Occipital lobe (tissue), 2 donors: ENCODE measurements around the gene SSBP3. TPM values are rescaled to one million over a fixed set of nuclear protein-coding genes. Genes with fewer than 3 reads are reported as not detected.

ENCODE experiments used
- DNase-seq: peaks from one replicate; lab custom pipeline; 2025; lab: John Stamatoyannopoulos, UW
- total RNA-seq: library from RNA; depleted of rRNA; stranded (reverse); fragments of >200 nt; gene quantifications from one replicate; pipeline ENCODE4 v1.2.3, GENCODE V29; 2014

The SSBP3 gene
- total RNA-seq, 1 donor from 2014 or later = 46.8 TPM

DNA sequence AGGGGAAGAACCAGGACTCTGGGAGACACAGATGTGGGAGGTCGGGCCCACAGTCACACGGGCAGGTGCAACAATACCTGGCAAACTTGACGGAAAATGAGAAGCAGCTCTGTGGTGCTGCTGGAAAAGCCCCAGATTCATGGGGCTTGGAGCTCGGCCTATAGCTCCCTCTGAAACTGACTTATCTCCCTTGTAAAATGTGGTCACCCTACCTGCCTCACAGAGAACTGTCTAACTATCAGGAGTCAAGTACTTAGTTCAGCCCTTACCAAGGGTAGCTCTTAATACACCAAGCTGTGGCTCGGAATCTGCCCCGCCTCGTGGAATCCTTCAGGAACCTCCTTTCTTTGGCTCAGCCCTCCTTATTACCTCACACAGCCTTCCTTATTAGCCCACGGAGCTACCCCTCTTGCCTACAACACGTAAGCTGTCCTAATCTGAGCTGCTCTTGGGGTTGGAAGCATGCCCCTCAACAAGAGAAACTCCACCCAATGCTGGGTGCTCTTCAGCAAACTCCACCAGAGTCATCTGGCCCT is 137.4 kb downstream of the SSBP3 start:
- DNase-seq = no peak

DNA sequence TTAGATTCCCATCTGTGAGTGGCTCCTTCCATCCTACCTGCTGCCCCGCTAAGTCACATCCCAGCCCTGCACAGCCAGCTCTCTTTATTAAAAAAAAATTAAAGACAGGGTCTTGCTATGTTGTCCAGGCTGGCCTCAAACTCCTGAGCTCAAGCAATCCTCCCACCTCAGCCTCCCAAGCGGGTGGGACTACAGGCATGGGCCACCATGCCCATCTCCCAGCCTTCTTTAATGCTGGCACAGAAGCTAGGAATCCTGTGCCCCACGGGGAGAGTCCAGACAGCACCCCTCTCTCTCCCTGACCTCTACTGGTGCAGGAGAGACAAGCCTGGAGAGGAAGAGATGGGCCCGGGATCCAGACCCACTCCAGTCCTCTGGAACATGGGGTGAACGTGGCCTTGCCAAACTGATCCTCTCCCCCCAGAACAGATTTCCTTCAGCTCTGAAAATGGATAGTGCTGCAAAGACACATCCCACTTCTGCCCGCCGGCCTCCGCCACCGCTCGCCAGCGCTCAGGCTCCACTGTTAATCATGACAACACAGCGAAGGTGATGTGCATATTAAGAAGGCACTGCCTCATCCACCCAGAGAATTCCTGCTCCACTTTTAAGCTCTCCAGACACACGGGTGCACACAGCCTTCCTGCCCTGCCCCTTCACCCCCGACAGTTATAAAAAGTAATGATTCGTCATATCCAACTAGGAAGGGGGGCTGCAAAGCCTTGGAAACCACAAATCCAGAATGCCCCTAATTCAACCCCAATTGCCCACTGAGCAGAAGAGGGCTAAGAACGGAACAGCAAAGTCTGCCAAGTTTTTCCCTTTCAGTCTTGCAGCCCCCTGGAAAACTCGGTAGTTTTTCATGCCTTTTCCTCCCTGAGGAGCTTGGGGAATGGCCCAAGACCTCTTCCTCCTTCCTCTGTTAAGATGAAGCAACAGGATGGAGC is 138.1 kb downstream of the SSBP3 start:
- no peak for DNase-seq

DNA sequence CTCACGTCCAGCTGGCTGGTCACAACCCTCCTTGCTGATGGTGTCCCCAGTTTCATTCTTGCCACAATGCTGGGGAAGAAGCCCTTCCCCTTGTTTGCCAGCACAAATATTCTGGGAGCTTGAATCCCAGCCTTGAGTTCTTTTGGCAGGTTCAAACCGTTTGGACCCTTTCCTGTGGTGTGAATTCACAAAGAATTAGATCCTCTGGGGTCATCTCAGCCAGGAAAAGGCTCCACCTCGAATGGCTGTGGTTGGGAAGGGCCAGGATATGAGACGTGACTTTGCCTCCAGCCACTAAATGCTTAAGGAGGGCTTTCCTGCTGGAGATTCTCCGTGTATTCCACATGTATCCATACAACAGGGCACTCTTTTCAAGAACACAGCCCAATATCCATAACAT is 139.3 kb downstream of the SSBP3 start:
- no peak for DNase-seq

- DNase-seq = no peak
These were observed 140.0 kb downstream of the SSBP3 start for GRCh38 chr1:54266195-54266594.

DNA sequence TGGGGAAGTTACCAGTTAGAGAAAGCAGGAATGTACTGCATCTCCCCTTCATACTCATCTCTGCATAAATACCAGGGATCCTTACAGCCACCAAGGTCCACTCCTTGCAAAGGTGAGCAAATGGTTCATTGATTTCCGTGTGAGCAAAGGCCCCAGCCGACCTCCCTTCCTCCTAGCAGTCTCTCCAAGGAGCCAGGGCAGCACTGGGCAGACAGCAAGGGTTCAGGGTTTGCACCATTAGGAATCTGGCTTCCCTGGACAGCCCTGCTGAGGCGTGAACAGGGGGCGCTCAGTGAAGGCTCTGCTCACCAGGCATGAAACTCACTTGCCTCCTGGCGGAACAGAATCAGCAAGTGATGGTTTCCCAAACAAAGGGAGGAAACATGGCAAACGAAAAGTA is 140.5 kb downstream of the SSBP3 start:
- DNase-seq = no peak

- no peak for DNase-seq
These were observed 141.1 kb downstream of the SSBP3 start for GRCh38 chr1:54265126-54265525.

GRCh38 chr1:54263601-54264226 is 142.5 kb downstream of the SSBP3 start:
- DNase-seq = no peak

- no peak for DNase-seq
These were observed 143.9 kb downstream of the SSBP3 start for GRCh38 chr1:54262244-54262643.

DNA sequence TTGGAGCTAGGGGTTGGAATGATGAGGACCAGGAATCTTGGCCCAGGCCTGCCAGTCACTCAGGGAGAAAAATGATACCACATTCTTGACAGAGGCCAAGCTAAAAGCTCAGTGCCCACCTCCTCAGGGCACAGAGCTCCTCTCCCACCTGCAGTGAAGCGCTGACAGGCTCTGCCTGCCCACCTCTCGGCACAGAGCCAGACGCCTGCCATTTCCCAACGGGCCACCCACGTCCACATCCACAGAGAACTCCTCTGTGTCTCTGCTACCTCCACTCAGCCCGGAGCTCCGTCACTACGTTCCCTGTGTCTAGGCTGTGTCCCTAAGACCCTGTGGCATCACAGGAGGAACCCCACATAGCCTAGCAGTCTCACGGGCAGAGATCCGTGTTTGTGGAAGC is 145.4 kb downstream of the SSBP3 start:
- no peak for DNase-seq

DNA sequence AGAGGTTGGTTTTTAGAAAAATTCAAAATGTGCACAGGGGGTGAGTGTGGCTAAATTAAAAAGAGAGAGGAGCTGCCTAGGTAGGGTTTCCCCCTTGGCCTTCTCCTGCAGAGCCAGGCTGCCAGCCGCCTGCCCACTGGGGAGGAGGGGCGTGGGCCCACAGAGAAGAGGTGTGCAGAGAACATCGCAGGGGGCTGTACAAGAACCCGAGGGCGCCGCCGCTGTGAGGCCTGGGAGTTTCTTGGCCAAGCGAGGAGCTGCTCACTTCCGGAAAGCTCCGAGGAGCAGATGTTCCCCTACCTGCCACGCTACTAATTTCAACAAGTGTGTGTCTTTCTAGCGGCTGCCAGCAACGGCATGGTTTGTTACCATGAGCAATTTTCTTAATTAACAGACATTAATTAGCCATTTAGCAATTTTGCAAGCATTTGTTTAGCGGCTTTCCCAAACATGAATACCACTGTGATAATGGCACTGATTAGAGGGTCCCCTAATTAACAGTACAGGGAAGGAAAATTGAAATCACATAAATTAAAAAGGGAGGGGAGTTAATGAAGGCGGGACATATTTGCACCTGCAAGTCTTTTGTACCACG is 146.6 kb downstream of the SSBP3 start:
- no peak for DNase-seq

DNA sequence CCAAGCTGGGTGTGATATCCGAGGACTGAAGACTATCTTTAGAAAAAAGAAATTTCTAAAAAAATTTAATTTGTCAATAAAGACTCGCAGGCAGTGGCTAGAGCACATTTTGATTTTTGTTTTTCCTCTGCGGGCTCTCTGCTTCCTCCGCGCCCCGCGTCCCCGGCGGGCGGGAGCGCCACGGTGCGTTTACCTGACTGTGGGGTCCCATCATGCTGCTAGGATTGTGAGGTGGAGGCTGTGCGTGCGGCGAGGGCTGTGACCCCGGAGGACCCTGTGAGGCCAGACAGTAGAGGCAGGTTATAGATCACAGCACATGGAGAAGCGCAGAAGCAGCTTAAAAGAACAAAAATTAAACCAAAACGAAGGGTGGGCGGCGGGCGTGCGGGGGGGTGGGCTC is 148.3 kb downstream of the SSBP3 start:
- no peak for DNase-seq

- no peak for DNase-seq
These were observed 148.9 kb downstream of the SSBP3 start for GRCh38 chr1:54257346-54257620.

DNA sequence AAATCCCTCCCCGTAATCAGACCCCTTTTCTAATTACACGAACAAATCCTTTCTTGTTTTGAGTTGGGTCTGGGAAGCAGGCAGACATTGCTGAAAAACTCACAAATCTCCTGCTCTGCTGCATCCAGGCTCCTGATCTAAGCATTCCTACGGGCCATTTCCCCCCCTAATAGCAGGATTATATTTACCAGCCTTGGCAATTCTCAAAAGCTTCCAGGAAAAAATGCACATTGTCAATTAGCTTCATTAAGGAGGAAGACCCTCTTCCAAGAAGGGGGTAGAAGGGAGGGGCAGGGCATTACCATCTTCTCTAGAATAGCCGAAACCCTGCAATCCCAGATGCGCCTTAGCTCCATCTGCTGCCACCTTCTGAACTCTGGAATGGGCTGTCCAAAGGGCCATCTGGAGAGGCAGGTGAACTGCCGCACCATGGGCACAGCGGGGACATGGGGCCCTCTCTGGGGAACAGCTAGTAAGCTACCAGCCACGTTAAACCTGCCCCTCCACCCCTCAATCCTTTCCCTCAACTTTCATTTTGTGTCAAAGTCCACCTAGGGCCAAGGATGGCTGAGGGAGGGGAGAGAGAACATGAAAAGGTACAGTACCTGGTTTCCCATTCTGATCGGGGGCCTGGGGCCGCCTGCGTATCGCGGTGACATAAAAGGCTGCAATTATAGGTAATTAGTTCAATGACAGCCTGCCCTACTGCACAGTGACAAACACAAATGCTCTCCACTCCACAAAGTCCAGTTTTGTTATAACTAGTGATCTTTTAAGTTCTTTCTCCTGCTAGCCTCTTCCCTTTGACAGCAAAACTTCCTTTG is 149.5 kb downstream of the SSBP3 start:
- no peak for DNase-seq

DNA sequence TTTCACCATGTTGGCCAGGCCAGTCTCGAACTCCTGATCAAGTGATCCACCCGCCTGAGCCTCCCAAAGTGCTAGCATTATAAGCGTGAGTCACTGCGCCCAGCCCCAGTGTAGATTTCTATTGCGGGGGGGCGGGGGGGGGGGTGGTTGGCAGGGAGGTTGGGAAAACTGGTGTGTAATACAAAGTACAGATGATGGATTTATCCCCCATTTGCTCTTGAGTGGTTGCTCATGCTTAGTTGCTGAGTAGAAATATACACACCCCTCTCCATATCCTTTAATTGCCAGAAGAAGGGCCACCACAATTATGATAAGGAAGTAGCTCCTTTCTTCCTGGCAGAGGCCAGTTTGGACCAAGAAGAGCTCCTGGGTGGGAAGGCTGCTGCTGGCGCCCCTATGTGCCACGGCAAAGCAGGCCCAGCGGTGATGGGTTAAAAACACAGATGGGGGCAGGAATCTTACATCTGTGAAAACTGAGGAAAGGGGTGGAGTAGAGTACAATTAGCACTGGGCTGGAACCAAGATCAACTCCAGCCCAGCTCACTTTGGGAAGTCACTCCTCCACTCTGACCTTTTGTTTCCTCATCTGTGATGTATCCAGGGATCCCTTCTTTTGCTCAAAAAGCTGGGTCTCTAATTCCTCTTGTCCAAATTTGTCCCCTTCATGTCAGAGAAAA is 151.0 kb downstream of the SSBP3 start:
- DNase-seq = no peak

DNA sequence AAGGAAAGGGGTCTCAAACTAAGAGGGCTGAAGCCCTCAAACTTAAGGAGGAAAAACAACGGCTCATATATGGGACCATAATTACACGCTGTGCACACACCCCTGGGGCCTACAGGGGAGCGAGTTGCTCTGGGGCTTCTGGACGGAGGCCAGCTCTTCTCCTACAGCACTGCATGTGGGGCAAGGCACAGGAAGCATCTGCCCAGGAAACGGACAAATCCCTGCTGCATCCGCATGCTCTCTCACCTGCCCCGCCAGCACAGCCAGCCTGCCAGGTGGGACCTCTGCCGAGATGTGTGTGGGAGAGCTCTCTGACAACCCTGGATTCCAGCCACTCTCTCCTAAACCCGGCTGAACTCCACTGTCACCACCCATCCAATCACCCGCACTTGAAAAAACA is 152.1 kb downstream of the SSBP3 start:
- no peak for DNase-seq

DNA sequence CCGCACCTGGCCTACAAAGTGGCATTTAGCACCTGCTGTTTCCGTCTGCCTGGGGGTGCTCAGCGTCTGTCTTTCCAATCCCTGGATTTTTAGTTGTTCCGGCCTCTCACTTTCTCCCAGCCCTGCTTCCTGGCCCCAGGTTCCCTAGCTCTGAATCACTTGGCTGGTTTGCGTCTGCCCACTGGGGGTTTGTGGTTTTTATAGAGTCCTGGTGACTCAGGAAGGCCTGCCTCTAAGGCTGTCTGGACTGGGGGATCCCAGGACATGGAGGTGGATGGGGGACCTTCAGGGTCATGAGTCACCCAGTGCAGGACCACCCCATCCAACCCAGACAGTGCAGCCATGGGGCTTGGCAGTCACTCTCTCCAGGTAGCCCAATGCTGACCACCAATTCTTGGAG is 152.7 kb downstream of the SSBP3 start:
- no peak for DNase-seq

DNA sequence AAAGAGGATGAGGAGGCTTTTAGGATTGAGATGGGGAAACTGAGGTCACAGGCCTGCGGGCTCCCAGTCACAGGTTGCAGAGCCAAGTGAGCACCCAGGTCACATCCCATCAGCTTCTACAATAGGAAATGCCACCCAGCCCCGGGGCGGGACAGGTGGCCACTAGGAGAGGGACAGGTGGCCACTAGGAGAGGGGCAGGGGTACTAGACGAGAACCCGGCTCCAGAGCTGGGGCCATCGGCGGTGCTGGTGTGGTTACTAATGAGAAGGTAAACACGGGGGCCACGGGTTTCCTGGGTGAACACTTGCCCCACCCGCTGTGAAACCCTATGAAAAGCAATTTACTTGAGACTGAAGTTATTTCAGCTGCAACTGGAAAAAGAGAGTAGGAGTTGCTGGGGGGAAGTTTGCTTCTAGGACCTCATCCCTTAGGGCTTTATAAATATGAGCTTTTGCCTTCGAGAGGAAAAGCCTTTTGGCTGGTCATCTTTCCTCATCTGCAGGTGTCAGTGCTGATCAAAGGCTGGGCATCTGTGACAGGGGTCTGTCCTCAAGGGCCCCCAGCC is 153.7 kb downstream of the SSBP3 start:
- no peak for DNase-seq

- DNase-seq = no peak
These were observed 155.5 kb downstream of the SSBP3 start for GRCh38 chr1:54250670-54251069.

DNA sequence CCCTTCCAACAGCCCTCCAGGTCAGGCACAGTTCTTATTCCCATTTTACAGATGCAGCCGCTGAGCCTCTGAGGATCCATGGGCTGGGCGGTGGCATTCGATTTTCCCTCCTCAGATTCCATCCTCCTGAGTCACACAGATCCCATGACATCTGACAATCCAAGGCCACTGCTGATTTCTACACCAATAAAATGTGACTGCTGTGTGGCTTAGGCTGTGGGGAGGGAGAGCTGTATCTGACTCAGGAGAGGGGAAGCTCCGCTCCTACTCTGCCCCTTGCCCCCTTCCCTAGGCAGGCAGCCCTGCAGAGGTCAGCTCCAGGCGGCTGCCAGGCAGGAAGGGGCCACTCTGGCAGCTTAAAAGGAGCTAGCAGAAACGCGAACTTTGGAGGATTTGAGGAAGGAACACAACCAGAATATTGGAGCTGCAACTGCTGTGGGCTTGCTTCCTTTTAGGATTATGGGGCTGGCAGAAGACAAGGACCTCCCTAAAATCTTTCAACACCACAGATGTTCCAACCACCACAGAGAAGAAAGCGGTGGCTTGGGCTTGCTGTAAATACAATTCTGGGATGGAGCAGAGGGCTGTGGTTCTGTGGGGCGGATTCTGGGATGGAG is 156.3 kb downstream of the SSBP3 start:
- DNase-seq = no peak

DNA sequence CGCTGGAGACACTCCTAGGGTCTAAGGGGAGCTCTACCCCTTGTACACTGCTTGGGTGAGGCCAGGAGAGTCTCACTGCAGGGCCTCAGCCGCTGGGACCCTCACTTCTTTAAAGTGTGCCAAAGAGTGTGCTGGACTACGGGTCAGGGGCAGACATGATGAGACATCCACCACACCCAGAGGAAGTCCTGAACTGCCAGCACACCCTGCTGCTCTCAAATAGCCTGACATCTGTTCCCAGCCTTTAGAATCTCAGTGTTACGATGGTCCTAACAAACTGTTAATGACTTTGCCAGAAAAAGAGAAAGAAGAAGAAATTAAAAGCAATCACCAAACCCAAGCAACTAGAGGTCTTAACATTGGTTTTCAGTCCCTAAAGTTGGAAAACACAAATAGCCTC is 157.2 kb downstream of the SSBP3 start:
- no peak for DNase-seq
